ENCODE results near the gene HIF1AN. TPM values are rescaled to one million over a fixed set of nuclear protein-coding genes. Genes with fewer than 3 reads are reported as not detected.

HIF1AN gene
- total and polyA plus RNA-seq, 2 donors (not counting 1 experiment from before 2014, with no cell fraction given), result 7.3 to 65.6 TPM

DNA sequence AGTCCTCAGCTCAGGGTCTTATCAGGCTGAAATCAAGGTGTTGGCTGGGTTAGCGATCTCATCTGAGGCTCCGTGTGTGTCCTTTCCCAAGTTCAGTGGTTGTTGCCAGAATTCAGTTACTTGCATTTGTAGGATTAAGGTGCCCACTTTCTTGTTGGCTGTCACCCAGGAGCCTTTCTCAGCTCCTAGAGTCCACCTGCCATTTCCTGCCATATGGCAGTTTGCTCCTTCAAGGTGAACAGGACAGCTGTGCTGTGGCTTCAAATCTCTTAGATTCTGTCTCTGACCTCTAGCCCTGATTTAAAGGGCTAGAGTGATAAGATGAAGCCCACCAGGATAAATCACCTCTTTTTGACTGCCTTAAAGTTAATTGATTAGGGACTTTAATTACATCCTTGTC, 1.0 kb upstream of the HIF1AN start:
- Histone ChIP-seq H3K9me3 (ENCODE audit: control extremely low read depth in 1 of 3, control insufficient read depth in 2 of 3, insufficient read depth in 1 of 3, low read length in 2 of 3) (no peaks in the 10 kb centered on the region), H3K79me2 (ENCODE audit: control insufficient read depth, insufficient read depth, low read length) (peaks cover 56% of the 10 kb centered on the region), H3K27me3 (replicated peaks in 1 of 4; ENCODE audit: control extremely low read depth in 1 of 4, control insufficient read depth in 3 of 4, insufficient read depth in 4 of 4, low read length in 3 of 4) (no peaks in the 10 kb centered on the region), H2AFZ (ENCODE audit: insufficient read depth, low read depth, low read length, poor library complexity, severe bottlenecking) (no peak overlapping the region), H3K4me1 (ENCODE audit: control insufficient read depth in 2 of 2, insufficient read depth in 2 of 2, low read length in 2 of 2) (peaks cover 30% of the 10 kb centered on the region in 2 donors), H3K4me3 (ENCODE audit: control extremely low read depth in 1 of 5, extremely low read depth in 1 of 5, insufficient read depth in 1 of 5, low read depth in 2 of 5, low read length in 4 of 5) (no peak overlapping the region), H3K4me2 (replicated peaks; ENCODE audit: low read depth, low read length, poor library complexity, severe bottlenecking) (no peak overlapping the region), H3K9ac (ENCODE audit: low read length) (no peak overlapping the region), H3K36me3 (replicated peaks in 1 of 2; ENCODE audit: control extremely low read depth in 1 of 2, control insufficient read depth in 1 of 2, extremely low read depth in 1 of 2, insufficient read depth in 2 of 2, low read length in 1 of 2) (peaks cover 0 to 19% of the 10 kb centered on the region in 2 experiments), H3K27ac (ENCODE audit: low read length in 2 of 2) (no peak overlapping the region), H4K20me1 (ENCODE audit: control insufficient read depth, insufficient read depth, low read length, poor library complexity, severe bottlenecking) (peaks cover 16% of the 10 kb centered on the region)
- ATAC-seq (ENCODE audit: low read depth) (no peak), DNase-seq (no peak)
- Mint-ChIP-seq H3K9me3 (ENCODE audit: insufficient read depth) (no peaks in the 10 kb centered on the region), H3K4me1 (peaks cover 25% of the 10 kb centered on the region), H3K27ac (no peak overlapping the region), H3K4me3 (peak overlapping the region; percentile 42), H3K27me3 (no peaks in the 10 kb centered on the region)
- intact Hi-C loops (cut with micrococcal nuclease), result loop anchor here (1.0 to 10.0 kb wide), 7 partner anchors 52 to 1102 kb away; partner anchors contain the start of genes BLOC1S2, BTRC, ERLIN1 and GOT1
- TF ChIP-seq, protein P1, sequence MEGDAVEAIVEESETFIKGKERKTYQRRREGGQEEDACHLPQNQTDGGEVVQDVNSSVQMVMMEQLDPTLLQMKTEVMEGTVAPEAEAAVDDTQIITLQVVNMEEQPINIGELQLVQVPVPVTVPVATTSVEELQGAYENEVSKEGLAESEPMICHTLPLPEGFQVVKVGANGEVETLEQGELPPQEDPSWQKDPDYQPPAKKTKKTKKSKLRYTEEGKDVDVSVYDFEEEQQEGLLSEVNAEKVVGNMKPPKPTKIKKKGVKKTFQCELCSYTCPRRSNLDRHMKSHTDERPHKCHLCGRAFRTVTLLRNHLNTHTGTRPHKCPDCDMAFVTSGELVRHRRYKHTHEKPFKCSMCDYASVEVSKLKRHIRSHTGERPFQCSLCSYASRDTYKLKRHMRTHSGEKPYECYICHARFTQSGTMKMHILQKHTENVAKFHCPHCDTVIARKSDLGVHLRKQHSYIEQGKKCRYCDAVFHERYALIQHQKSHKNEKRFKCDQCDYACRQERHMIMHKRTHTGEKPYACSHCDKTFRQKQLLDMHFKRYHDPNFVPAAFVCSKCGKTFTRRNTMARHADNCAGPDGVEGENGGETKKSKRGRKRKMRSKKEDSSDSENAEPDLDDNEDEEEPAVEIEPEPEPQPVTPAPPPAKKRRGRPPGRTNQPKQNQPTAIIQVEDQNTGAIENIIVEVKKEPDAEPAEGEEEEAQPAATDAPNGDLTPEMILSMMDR (IDR thresholded peaks at IDR 0.05), result no peak
- TF ChIP-seq EZH2 (IDR thresholded peaks at IDR 0.05; ENCODE audit: borderline replicate concordance, insufficient read depth, low read depth, low read length, poor library complexity, severe bottlenecking), result no peak
- ChIA-PET POLR2A (no interaction called here), CTCF (interaction anchor here (0.9 to 1.3 kb wide), 3 partner anchors 10 to 122 kb away, joined by 3 read pairs; no protein-coding TSS in a partner anchor)
- WGBS (ENCODE audit: insufficient coverage), result 100% methylated on average over 2 of the region's 2 CpGs

DNA sequence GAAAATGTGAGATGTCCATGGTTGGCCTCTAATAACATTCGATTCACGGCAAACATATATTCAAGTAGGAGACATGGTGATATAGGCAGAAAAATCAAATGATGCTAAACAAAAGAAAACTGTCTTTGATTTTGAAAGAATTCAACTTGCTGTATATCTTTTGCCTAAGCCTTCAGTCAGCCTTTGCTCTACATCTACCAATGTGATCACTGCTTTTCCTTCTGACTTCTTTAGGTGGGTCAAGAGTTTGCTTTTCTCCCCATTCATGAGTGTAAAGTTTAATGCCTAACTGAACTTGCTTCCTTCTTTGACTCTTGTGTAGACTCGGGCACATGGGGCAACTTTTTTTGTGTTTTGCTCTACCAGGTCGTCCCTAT, 417 bp upstream of the HIF1AN start:
- Mint-ChIP-seq H3K9me3 (ENCODE audit: insufficient read depth) (no peaks in the 10 kb centered on the region), H3K4me3 (no peak overlapping the region), H3K27ac (no peak overlapping the region), H3K27me3 (no peaks in the 10 kb centered on the region), H3K4me1 (peaks cover 20% of the 10 kb centered on the region)
- Histone ChIP-seq H4K20me1 (ENCODE audit: control insufficient read depth, insufficient read depth, low read length, poor library complexity, severe bottlenecking) (peaks cover 22% of the 10 kb centered on the region), H3K27ac (ENCODE audit: low read length in 2 of 2) (peak overlapping the region; percentile 5 to 11), H3K4me1 (ENCODE audit: control insufficient read depth in 2 of 2, insufficient read depth in 2 of 2, low read length in 2 of 2) (peaks cover 24 to 25% of the 10 kb centered on the region in 2 donors), H2AFZ (ENCODE audit: insufficient read depth, low read depth, low read length, poor library complexity, severe bottlenecking) (peak overlapping the region; percentile 88), H3K4me3 (ENCODE audit: control extremely low read depth in 1 of 5, extremely low read depth in 1 of 5, insufficient read depth in 1 of 5, low read depth in 2 of 5, low read length in 4 of 5) (peak overlapping the region in 4 of 5 experiments; percentile 74 to 88 (median 80)), H3K27me3 (replicated peaks in 1 of 4; ENCODE audit: control extremely low read depth in 1 of 4, control insufficient read depth in 3 of 4, insufficient read depth in 4 of 4, low read length in 3 of 4) (no peaks in the 10 kb centered on the region), H3K9me3 (ENCODE audit: control extremely low read depth in 1 of 3, control insufficient read depth in 2 of 3, insufficient read depth in 1 of 3, low read length in 2 of 3) (no peaks in the 10 kb centered on the region), H3K36me3 (replicated peaks in 1 of 2; ENCODE audit: control extremely low read depth in 1 of 2, control insufficient read depth in 1 of 2, extremely low read depth in 1 of 2, insufficient read depth in 2 of 2, low read length in 1 of 2) (peaks cover 0 to 25% of the 10 kb centered on the region in 2 experiments), H3K4me2 (replicated peaks; ENCODE audit: low read depth, low read length, poor library complexity, severe bottlenecking) (peak overlapping the region; percentile 79), H3K79me2 (ENCODE audit: control insufficient read depth, insufficient read depth, low read length) (peaks cover 52% of the 10 kb centered on the region), H3K9ac (ENCODE audit: low read length) (peak overlapping the region; percentile 79)
- CTCF ChIA-PET, result interaction anchor here (0.7 to 1.4 kb wide), 15 partner anchors 8 to 1099 kb away, joined by 3 to 6 read pairs (median 3); partner anchors contain the start of genes BLOC1S2, CUTC and SCD
- DNase-seq, result no peak
- no peak for ATAC-seq (ENCODE audit: low read depth)
- POLR2A ChIA-PET, result interaction anchor here (0.7 to 1.1 kb wide), 6 partner anchors 9 to 1053 kb away, joined by 3 to 5 read pairs (median 3); partner anchors contain the start of genes CWF19L1, DPCD and POLL
- WGBS (ENCODE audit: insufficient coverage), result 50% methylated on average over 2 of the region's 4 CpGs
- no peak for TF ChIP-seq EZH2 (IDR thresholded peaks at IDR 0.05; ENCODE audit: borderline replicate concordance, insufficient read depth, low read depth, low read length, poor library complexity, severe bottlenecking)
- intact Hi-C loops (cut with micrococcal nuclease), result loop anchor here (1.0 to 10.0 kb wide), 7 partner anchors 53 to 1103 kb away; partner anchors contain the start of genes BLOC1S2, BTRC, ERLIN1 and GOT1

Measured in B cell (primary cell).